ENCODE data around the gene PYCR2. TPM values are rescaled to one million over a fixed set of nuclear protein-coding genes. Genes with fewer than 3 reads are reported as not detected.

The PYCR2 gene
- polyA plus RNA-seq, 3 donors: 21.4 to 72.5 (median 26.6) TPM

- no peak overlapping the region for H3K4me2 ChIP-seq (replicated peaks; ENCODE audit: extremely low read depth, low read length, poor library complexity, severe bottlenecking)
- WGBS (ENCODE audit: insufficient coverage): 24% methylated on average over 3 of the region's 6 CpGs
Measured at GRCh38 chr1:225949041-225949440, 25.0 kb upstream of the PYCR2 start.

GRCh38 chr1:225946803-225947202 lies 22.8 kb upstream of the PYCR2 start:
- Histone ChIP-seq H3K4me3 (replicated peaks in 1 of 3; ENCODE audit: low read depth in 2 of 3, low read length in 3 of 3) (no peak overlapping the region), H3K9me3 (replicated peaks in 1 of 2; ENCODE audit: control insufficient read depth in 1 of 2, insufficient read depth in 1 of 2, low read length in 2 of 2) (no peaks in the 10 kb centered on the region), H3K4me1 (ENCODE audit: control insufficient read depth in 1 of 2, insufficient read depth in 2 of 2, low read length in 2 of 2) (peaks cover 10 to 11% of the 10 kb centered on the region in 2 donors), H3K27ac (ENCODE audit: low read depth in 1 of 2, low read length in 2 of 2) (no peak overlapping the region), H3K4me2 (replicated peaks; ENCODE audit: extremely low read depth, low read length, poor library complexity, severe bottlenecking) (no peak overlapping the region), H3K27me3 (ENCODE audit: control insufficient read depth in 2 of 2, insufficient read depth in 2 of 2, low read length in 2 of 2) (no peaks in the 10 kb centered on the region), H4K20me1 (ENCODE audit: insufficient read depth, low read length) (no peaks in the 10 kb centered on the region), H3K79me2 (ENCODE audit: insufficient read depth, low read length) (no peaks in the 10 kb centered on the region), H3K36me3 (replicated peaks in 1 of 2; ENCODE audit: control insufficient read depth in 1 of 2, insufficient read depth in 2 of 2, low read length in 2 of 2) (no peaks in the 10 kb centered on the region), H3K9ac (ENCODE audit: insufficient read depth, low read length, poor library complexity, severe bottlenecking) (no peak overlapping the region), H2AFZ (ENCODE audit: insufficient read depth, low read depth, low read length, poor library complexity, severe bottlenecking) (no peak overlapping the region)
- no peak overlapping the region for H3K27ac Mint-ChIP-seq
- H3K4me3 Mint-ChIP-seq: no peak overlapping the region
- H3K4me1 Mint-ChIP-seq: peaks cover 20% of the 10 kb centered on the region
- H3K36me3 Mint-ChIP-seq: no peaks in the 10 kb centered on the region
- intact Hi-C loops (cut with micrococcal nuclease): no loop called here
- 100% methylated on average over 2 of the region's 5 CpGs for WGBS (ENCODE audit: insufficient coverage)
- TF ChIP-seq CTCF (IDR thresholded peaks at IDR 0.05): no peak
- no peaks in the 10 kb centered on the region for H3K9me3 Mint-ChIP-seq
- peaks cover 3 to 9% (median 9%) of the 10 kb centered on the region in 3 donors for H3K27me3 Mint-ChIP-seq (ENCODE audit: low read depth in 3 of 3)
- DNase-seq: no peak

More at GRCh38 chr1:225949041-225949440, 25.0 kb upstream of the PYCR2 start:
- no peaks in the 10 kb centered on the region for H3K27me3 ChIP-seq (ENCODE audit: control insufficient read depth in 2 of 2, insufficient read depth in 2 of 2, low read length in 2 of 2)
- intact Hi-C loops (cut with micrococcal nuclease): no loop called here
- no peak for TF ChIP-seq CTCF (IDR thresholded peaks at IDR 0.05)
- peaks cover 11 to 12% of the 10 kb centered on the region in 2 donors for H3K4me1 ChIP-seq (ENCODE audit: control insufficient read depth in 1 of 2, insufficient read depth in 2 of 2, low read length in 2 of 2)
- Mint-ChIP-seq H3K9me3 (no peaks in the 10 kb centered on the region), H3K27ac (peak overlapping the region in 1 of 7 donors; percentile 57), H3K4me1 (peaks cover 21% of the 10 kb centered on the region), H3K27me3 (ENCODE audit: low read depth in 3 of 3) (peaks cover 3 to 10% (median 9%) of the 10 kb centered on the region in 3 donors), H3K36me3 (no peaks in the 10 kb centered on the region), H3K4me3 (no peak overlapping the region)
- no peak overlapping the region for H3K4me3 ChIP-seq (replicated peaks in 1 of 3; ENCODE audit: low read depth in 2 of 3, low read length in 3 of 3)
- DNase-seq: no peak
- H3K9me3 ChIP-seq (replicated peaks in 1 of 2; ENCODE audit: control insufficient read depth in 1 of 2, insufficient read depth in 1 of 2, low read length in 2 of 2): no peaks in the 10 kb centered on the region
- H4K20me1 ChIP-seq (ENCODE audit: insufficient read depth, low read length): no peaks in the 10 kb centered on the region
- H3K79me2 ChIP-seq (ENCODE audit: insufficient read depth, low read length): no peaks in the 10 kb centered on the region
- H3K36me3 ChIP-seq (replicated peaks in 1 of 2; ENCODE audit: control insufficient read depth in 1 of 2, insufficient read depth in 2 of 2, low read length in 2 of 2): no peaks in the 10 kb centered on the region
- no peak overlapping the region for H3K27ac ChIP-seq (ENCODE audit: low read depth in 1 of 2, low read length in 2 of 2)
- H3K9ac ChIP-seq (ENCODE audit: insufficient read depth, low read length, poor library complexity, severe bottlenecking): no peak overlapping the region
- H2AFZ ChIP-seq (ENCODE audit: insufficient read depth, low read depth, low read length, poor library complexity, severe bottlenecking): no peak overlapping the region
